K562 (cell line): ENCODE measurements around the gene MYH6. TPM values are rescaled to one million over a fixed set of nuclear protein-coding genes. Genes with fewer than 3 reads are reported as not detected.

Experiments
- ARID1B ChIP-seq: fragments of 450-650 bp; IDR thresholded peaks from 2 replicates; pipeline ENCODE4 v1.6.1; 2016; ENCODE audit warnings: antibody characterized with exemption, mild to moderate bottlenecking, inconsistent platforms
- CBFA2T2 ChIP-seq: fragments of 450-650 bp; conservative IDR thresholded peaks from 2 replicates; pipeline ENCODE4 v1.6.1; 2017; ENCODE audit warnings: mild to moderate bottlenecking
- CCNT2 ChIP-seq: IDR thresholded peaks from 2 replicates; pipeline ENCODE4 v1.6.1; 2011; ENCODE audit warnings: borderline replicate concordance, low read depth, mild to moderate bottlenecking, moderate library complexity, mixed read lengths, low read length; ENCODE audit not compliant: insufficient read length; ENCODE audit errors: extremely low read depth
- ETV6 ChIP-seq, 3 experiments: fragments of 150-350 bp in 1 of 3; sonication (generic) in 1 of 3; formaldehyde crosslinking in 1 of 3; IDR thresholded peaks; 2 replicates each; pipeline versions ENCODE4 v1.6.1 to v1.8.0; 2014 to 2022; ENCODE audit warnings: borderline replicate concordance in 2 of 3, low read depth in 2 of 3, antibody characterized with exemption in 1 of 3, low read length in 1 of 3, mild to moderate bottlenecking in 1 of 3, missing genetic modification reagents in 1 of 3
- FOXK1 ChIP-seq: sonication (generic); formaldehyde crosslinking; IDR thresholded peaks from 2 replicates; pipeline ENCODE4 v1.8.0; 2022; ENCODE audit warnings: missing genetic modification reagents, mild to moderate bottlenecking, borderline replicate concordance
- GABPA ChIP-seq: fragments of 200-800 bp; sonication (Bioruptor generic); conservative IDR thresholded peaks from 2 replicates; pipeline ENCODE4 v1.6.1; 2016; ENCODE audit warnings: low read depth, missing genetic modification characterization, missing compliant biosample characterization
- GATA2 ChIP-seq: sonication (generic); formaldehyde crosslinking; IDR thresholded peaks from 2 replicates; pipeline ENCODE4 v1.4.0; 2020; ENCODE audit warnings: mild to moderate bottlenecking, missing genetic modification reagents
- MXI1 ChIP-seq: IDR thresholded peaks from 2 replicates; pipeline ENCODE4 v1.6.1; 2011; ENCODE audit warnings: low read depth, mild to moderate bottlenecking, improper control_type of control experiment, low read length
- NCOR1 ChIP-seq: fragments of 450-650 bp; IDR thresholded peaks from 2 replicates; pipeline ENCODE4 v1.6.1; 2016; ENCODE audit warnings: mild to moderate bottlenecking, moderate library complexity
- NFIC ChIP-seq: fragments of 450-650 bp; IDR thresholded peaks from 2 replicates; pipeline ENCODE4 v1.6.1; 2017; ENCODE audit warnings: mild to moderate bottlenecking, inconsistent platforms
- RBFOX2 ChIP-seq: fragments of 200-400 bp; formaldehyde crosslinking; IDR thresholded peaks from 2 replicates; pipeline ENCODE4 v1.6.1; 2017; ENCODE audit warnings: low read depth, mild to moderate bottlenecking, low read length, moderate library complexity
- SOX6 ChIP-seq: fragments of 450-650 bp; IDR thresholded peaks from 2 replicates; pipeline ENCODE4 v1.6.1; 2014; ENCODE audit warnings: mild to moderate bottlenecking
- SREBF2 ChIP-seq: sonication (generic); formaldehyde crosslinking; IDR thresholded peaks from 2 replicates; pipeline ENCODE4 v1.4.0; 2020; ENCODE audit warnings: mild to moderate bottlenecking, missing genetic modification reagents
- SRSF7 ChIP-seq: fragments of 200-400 bp; formaldehyde crosslinking; optimal IDR thresholded peaks from 2 replicates; pipeline ENCODE3; 2017; ENCODE audit warnings: mild to moderate bottlenecking, low read depth, low read length
- TCF3 ChIP-seq: sonication (generic); formaldehyde crosslinking; IDR thresholded peaks from 2 replicates; pipeline ENCODE4 v1.4.0; 2020; ENCODE audit warnings: mild to moderate bottlenecking, missing genetic modification reagents
- ZFX ChIP-seq: sonication (generic); formaldehyde crosslinking; IDR thresholded peaks from 2 replicates; pipeline ENCODE4 v1.8.0; 2022; ENCODE audit warnings: mild to moderate bottlenecking, missing genetic modification reagents, moderate library complexity
- ZKSCAN1 ChIP-seq: fragments of 150-350 bp; IDR thresholded peaks from 2 replicates; pipeline ENCODE4 v1.6.1; 2016; ENCODE audit warnings: low read depth, low read length
- ZNF707 ChIP-seq: fragments of 250-450 bp; sonication (Bioruptor Pico); conservative IDR thresholded peaks from 2 replicates; pipeline ENCODE4 v1.8.0; 2022; ENCODE audit warnings: inconsistent platforms, mild to moderate bottlenecking, moderate library complexity
- polyA plus RNA-seq, 8 experiments: library from polyadenylated mRNA; depleted of rRNA in 4 of 8; stranded (reverse) in 5 of 8; unstranded in 3 of 8; fragments of >200 nt; fragmentation: Nextera tagmentation in 2 of 8; fragmentation: Illumina TruSeq in 1 of 8; extraction: Ambion mirVana in 2 of 8; extraction: Trizol in 1 of 8; gene quantifications; 2 replicates each; pipeline versions ENCODE4 v1.2.1 to v1.2.3, GENCODE V29; 2011 to 2014; ENCODE audit warnings: inconsistent platforms in 1 of 8, missing spikeins in 1 of 8
- total RNA-seq, 7 experiments: library from RNA; depleted of rRNA in 6 of 7; stranded (reverse); fragments of >200 nt in 6 of 7; fragmentation: Illumina TruSeq in 2 of 7; extraction: Trizol in 2 of 7; gene quantifications; 2 replicates each; pipeline versions ENCODE4 v1.2.1 to v1.2.3, GENCODE V29; 2011 to 2021; ENCODE audit warnings: low replicate concordance in 1 of 7
- TF ChIP-seq, protein P1 (sequence below), 2 experiments: fragments of 450-650 bp; conservative IDR thresholded peaks; 2 replicates each; pipeline ENCODE4 v1.6.1; 2017; ENCODE audit warnings: mild to moderate bottlenecking in 2 of 2, moderate library complexity in 2 of 2
- TF ChIP-seq, protein P2 (sequence below), 2 experiments: IDR thresholded peaks; 2 replicates each; pipeline ENCODE4 v1.6.1; 2012; ENCODE audit warnings: improper control_type of control experiment in 2 of 2, low read depth in 2 of 2, low read length in 2 of 2, borderline replicate concordance in 1 of 2
- TF ChIP-seq, protein P3 (sequence below): fragments of 250-450 bp; sonication (Bioruptor Pico); IDR thresholded peaks from 2 replicates; pipeline ENCODE4 v1.6.1; 2021; ENCODE audit warnings: mild to moderate bottlenecking
- TF ChIP-seq, protein P4 (sequence below): fragments of 200-800 bp; sonication (Bioruptor generic); IDR thresholded peaks from 2 replicates; pipeline ENCODE4 v1.6.1; 2017; ENCODE audit warnings: missing genetic modification characterization, missing compliant biosample characterization

MYH6 gene
- total and polyA plus RNA-seq, 9 of the 15 experiments (the other 6 are each of a cell fraction or from before 2014, with no cell fraction given), result not detected

DNA sequence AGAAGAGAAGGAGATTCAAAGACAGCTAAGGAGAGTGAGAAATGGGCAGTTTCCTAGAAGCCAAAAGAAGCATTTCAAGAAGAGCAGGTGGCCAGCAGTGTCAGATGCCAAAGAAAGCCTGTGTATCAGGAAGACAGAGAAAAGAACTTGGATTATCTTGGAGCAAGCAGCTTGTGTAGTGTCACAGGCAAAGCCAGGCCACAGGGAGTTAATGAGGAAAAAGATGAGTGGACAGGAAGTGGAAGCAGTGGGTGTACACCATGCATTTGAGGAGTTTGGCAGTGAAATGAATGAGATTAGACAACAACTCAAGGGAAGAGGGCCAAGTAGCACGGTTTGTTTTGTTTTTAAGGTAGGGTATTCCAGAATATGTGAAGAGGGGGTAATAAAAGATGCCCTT is 33.0 kb upstream of the MYH6 start (continued):
- TF ChIP-seq GABPA (tag), result 0 out of 2 replicates have a peak, but pooled peaks have one; percentile 44
- TF ChIP-seq, protein P1, sequence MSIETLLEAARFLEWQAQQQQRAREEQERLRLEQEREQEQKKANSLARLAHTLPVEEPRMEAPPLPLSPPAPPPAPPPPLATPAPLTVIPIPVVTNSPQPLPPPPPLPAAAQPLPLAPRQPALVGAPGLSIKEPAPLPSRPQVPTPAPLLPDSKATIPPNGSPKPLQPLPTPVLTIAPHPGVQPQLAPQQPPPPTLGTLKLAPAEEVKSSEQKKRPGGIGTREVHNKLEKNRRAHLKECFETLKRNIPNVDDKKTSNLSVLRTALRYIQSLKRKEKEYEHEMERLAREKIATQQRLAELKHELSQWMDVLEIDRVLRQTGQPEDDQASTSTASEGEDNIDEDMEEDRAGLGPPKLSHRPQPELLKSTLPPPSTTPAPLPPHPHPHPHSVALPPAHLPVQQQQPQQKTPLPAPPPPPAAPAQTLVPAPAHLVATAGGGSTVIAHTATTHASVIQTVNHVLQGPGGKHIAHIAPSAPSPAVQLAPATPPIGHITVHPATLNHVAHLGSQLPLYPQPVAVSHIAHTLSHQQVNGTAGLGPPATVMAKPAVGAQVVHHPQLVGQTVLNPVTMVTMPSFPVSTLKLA (conservative IDR thresholded peaks at IDR 0.05), result no peak
- TF ChIP-seq, protein P2, sequence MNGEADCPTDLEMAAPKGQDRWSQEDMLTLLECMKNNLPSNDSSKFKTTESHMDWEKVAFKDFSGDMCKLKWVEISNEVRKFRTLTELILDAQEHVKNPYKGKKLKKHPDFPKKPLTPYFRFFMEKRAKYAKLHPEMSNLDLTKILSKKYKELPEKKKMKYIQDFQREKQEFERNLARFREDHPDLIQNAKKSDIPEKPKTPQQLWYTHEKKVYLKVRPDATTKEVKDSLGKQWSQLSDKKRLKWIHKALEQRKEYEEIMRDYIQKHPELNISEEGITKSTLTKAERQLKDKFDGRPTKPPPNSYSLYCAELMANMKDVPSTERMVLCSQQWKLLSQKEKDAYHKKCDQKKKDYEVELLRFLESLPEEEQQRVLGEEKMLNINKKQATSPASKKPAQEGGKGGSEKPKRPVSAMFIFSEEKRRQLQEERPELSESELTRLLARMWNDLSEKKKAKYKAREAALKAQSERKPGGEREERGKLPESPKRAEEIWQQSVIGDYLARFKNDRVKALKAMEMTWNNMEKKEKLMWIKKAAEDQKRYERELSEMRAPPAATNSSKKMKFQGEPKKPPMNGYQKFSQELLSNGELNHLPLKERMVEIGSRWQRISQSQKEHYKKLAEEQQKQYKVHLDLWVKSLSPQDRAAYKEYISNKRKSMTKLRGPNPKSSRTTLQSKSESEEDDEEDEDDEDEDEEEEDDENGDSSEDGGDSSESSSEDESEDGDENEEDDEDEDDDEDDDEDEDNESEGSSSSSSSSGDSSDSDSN (IDR thresholded peaks at IDR 0.05; ENCODE audit: borderline replicate concordance in 1 of 2, low read depth in 2 of 2, low read length in 2 of 2), result no peak
- no peak for TF ChIP-seq ZNF707 (CRISPR knock-in tag)
- no peak for TF ChIP-seq MXI1
- no peak for TF ChIP-seq SREBF2 (CRISPR knock-in tag)
- TF ChIP-seq, protein P3, sequence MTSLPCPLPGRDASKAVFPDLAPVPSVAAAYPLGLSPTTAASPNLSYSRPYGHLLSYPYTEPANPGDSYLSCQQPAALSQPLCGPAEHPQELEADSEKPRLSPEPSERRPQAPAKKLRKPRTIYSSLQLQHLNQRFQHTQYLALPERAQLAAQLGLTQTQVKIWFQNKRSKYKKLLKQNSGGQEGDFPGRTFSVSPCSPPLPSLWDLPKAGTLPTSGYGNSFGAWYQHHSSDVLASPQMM (CRISPR knock-in tag), result no peak
- TF ChIP-seq CBFA2T2, result peak; percentile 67
- no peak for TF ChIP-seq ZFX (CRISPR knock-in tag)
- peak; percentile 40; the same call in 1 of the 2 replicates for TF ChIP-seq NFIC
- no peak for TF ChIP-seq SOX6
- TF ChIP-seq CCNT2, result no peak
- peak in 1 of 2 experiments; percentile 62; a peak in 1 of 4 replicates for TF ChIP-seq ETV6 (IDR thresholded peaks at IDR 0.05; ENCODE audit: borderline replicate concordance in 1 of 2, low read depth in 2 of 2, low read length in 1 of 2)
- no peak for TF ChIP-seq ETV6 (CRISPR knock-in tag; IDR thresholded peaks at IDR 0.05; ENCODE audit: borderline replicate concordance)
- peak; percentile 37; the same call in 1 of the 2 replicates for TF ChIP-seq GATA2 (CRISPR knock-in tag)
- no peak for TF ChIP-seq SRSF7
- 0 out of 2 replicates have a peak, but pooled peaks have one; percentile 39 for TF ChIP-seq NCOR1
- TF ChIP-seq FOXK1 (CRISPR knock-in tag), result no peak
- TF ChIP-seq ARID1B, result peak; percentile 65
- TF ChIP-seq, protein P4, sequence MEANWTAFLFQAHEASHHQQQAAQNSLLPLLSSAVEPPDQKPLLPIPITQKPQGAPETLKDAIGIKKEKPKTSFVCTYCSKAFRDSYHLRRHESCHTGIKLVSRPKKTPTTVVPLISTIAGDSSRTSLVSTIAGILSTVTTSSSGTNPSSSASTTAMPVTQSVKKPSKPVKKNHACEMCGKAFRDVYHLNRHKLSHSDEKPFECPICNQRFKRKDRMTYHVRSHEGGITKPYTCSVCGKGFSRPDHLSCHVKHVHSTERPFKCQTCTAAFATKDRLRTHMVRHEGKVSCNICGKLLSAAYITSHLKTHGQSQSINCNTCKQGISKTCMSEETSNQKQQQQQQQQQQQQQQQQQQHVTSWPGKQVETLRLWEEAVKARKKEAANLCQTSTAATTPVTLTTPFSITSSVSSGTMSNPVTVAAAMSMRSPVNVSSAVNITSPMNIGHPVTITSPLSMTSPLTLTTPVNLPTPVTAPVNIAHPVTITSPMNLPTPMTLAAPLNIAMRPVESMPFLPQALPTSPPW, result no peak
- no peak for TF ChIP-seq ZKSCAN1
- TF ChIP-seq RBFOX2, result no peak
- TF ChIP-seq TCF3 (CRISPR knock-in tag), result peak; percentile 64
